Epithelial cell of esophagus (primary cell): ENCODE data around the gene NANOG.
"Not testable (repeated sequence)": the region's sequence is repeated elsewhere in the genome, so short reads cannot be mapped to it uniquely, and the experiment has no call there.

Experiments
- DNase-seq: peaks from one replicate; pipeline ENCODE4 v3.0.0; 2010; ENCODE audit warnings: low read depth
- H3K4me3 ChIP-seq: 2 replicates; pipeline ENCODE4 v1.5.1; 2011; ENCODE audit warnings: mild to moderate bottlenecking, low read length, control low read depth
- TF ChIP-seq, protein P1 (sequence below): IDR thresholded peaks from 2 replicates; pipeline ENCODE4 v1.5.1; 2011; ENCODE audit warnings: low read depth, mild to moderate bottlenecking, low read length, control low read depth, inconsistent platforms; ENCODE audit not compliant: insufficient read depth; ENCODE audit errors: missing control alignments

Gene NANOG

DNA sequence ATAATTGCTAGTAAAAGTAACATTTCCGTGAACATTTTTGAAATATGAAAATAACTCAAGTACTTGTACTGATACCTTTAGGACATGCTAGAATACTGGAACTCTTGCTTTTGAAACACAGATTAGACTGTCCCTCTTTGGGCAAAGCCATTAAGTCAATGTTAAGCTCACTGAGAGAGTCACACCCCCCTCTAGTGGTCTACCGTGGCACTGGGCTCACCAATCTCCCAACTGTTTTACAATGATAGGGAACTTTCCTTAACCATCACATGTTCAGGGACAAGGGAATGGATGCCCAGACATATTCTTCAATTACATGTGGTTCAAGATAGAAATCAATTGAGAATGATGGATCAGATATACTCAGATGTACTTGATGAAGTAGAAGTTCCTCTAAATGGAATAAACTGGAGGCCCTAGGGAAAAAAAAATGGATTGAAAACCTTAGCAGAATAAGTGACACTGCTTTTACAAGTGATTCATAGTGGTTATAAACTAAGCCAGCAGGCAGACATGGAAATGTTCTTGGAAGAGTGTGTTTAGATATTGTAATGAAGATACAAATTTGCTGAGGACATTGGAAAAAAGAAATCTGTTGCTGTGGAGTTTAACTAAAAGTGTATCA, 17.8 kb downstream of the NANOG start:
- TF ChIP-seq, protein P1, sequence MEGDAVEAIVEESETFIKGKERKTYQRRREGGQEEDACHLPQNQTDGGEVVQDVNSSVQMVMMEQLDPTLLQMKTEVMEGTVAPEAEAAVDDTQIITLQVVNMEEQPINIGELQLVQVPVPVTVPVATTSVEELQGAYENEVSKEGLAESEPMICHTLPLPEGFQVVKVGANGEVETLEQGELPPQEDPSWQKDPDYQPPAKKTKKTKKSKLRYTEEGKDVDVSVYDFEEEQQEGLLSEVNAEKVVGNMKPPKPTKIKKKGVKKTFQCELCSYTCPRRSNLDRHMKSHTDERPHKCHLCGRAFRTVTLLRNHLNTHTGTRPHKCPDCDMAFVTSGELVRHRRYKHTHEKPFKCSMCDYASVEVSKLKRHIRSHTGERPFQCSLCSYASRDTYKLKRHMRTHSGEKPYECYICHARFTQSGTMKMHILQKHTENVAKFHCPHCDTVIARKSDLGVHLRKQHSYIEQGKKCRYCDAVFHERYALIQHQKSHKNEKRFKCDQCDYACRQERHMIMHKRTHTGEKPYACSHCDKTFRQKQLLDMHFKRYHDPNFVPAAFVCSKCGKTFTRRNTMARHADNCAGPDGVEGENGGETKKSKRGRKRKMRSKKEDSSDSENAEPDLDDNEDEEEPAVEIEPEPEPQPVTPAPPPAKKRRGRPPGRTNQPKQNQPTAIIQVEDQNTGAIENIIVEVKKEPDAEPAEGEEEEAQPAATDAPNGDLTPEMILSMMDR, result peak; percentile 91
- peak; percentile 54 for DNase-seq
- no peak overlapping the region for H3K4me3 ChIP-seq

DNA sequence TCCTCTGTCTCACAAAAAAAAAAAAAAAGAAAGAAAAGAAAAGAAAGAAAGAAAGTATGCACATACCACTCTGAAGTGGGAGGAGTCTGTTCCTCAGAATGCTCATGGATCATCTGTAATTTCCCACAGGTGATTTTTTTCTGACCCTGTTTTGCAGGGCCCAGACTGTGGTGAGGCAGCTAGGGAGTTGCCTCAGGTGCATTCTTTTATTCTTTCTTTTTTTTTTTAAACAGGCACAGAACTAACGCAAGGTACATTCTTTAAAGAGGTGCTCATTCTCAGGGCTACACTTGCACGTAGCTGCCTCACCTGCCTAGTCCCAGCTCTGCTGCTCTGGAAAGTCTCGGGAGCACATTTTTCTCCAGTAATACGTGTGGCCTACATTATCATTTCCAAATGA, 36.6 kb downstream of the NANOG start:
- H3K4me3 ChIP-seq, result not testable (repeated sequence)
- DNase-seq, result peak; percentile 86

DNA sequence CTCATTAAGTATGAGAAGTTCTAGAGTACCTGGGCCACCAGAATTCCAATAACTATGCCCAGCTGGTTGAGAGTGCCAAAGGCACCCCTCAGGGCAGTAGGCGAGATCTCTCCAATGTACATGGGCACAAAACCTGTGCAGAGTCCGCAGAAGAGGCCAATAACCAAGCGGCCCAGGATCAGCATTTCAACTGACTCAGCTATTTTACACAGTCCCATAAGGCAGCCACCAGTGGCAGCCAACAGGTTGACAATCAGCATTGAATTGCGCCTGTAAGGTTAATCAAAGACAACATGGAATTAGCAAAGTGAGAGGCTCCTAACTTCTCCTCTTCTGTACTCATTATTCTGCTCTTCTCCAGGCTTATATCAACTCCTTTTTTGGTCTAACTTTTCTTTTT, 40.5 kb downstream of the NANOG start:
- not testable (repeated sequence) for DNase-seq, H3K4me3 ChIP-seq

DNA sequence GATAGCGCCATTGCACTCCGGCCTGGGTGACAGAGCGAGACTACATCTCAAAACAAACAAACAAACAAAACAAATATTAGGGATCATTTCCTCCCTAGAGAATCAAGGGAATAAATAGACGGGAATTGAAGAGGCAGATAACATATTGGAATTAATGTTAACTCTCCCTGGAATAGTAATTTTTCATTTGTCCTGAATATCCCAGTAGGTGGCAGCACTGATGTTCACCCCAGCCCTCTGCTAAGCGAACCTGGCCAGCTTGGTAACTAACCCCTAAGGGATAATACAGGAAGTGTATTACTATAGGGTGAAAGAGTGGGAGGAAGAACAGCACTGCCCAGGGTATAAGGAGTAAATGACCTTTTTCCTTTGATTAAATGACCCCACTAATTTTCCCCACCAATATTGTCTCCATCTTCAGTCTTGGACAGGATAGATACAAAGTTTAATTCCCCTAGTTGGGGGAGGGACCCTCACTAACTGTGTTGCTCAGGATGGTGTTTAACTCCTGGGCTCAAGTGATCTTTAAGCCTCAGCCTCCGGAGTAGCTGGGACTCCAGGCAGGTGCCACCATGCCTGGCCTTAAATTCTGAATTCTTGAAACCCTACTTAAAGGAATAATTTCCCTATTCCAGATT, 43.0 kb downstream of the NANOG start:
- TF ChIP-seq, protein P1, result peak; percentile 56
- no peak overlapping the region for H3K4me3 ChIP-seq
- DNase-seq, result peak; percentile 47

DNA sequence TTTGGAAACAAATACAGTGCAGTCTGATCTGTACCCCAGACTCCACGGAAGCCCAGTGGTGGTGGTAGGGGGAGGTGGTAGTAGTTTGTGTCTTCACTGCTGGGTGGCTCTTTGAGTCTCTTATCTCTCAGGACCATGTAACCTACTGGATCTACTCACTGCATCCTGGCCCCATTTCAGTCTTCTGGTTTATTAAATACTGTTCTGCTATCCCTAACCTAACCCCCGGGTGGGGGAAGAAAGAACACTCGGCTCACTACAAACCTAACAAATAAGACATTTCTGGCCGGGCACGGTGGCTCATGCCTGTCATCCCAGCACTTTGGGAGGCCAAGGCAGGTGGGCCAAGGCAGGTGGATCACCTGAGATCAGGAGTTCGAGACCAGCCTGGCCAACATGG, 44.0 kb downstream of the NANOG start:
- not testable (repeated sequence) for DNase-seq, H3K4me3 ChIP-seq

DNA sequence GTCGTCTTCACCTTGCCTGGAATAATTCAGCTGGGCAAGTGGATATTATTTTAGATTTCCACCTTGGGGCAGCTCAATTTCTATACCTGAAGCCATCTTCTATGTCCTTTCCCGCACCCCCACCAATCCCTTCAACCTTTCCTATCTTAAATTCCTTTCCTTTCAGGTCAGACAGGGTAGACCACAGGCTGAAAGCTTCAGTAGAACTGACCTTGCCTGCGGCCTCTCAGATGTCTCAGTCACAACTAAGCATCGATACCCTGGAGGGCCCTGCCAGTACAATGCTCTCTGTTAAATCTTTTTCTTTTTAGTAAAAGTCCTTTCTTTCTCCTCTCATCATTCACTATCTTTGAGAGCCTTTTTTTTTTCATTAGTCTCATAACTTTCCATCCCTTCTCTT, 44.6 kb downstream of the NANOG start:
- H3K4me3 ChIP-seq, result no peak overlapping the region
- TF ChIP-seq, protein P1, result no peak

DNA sequence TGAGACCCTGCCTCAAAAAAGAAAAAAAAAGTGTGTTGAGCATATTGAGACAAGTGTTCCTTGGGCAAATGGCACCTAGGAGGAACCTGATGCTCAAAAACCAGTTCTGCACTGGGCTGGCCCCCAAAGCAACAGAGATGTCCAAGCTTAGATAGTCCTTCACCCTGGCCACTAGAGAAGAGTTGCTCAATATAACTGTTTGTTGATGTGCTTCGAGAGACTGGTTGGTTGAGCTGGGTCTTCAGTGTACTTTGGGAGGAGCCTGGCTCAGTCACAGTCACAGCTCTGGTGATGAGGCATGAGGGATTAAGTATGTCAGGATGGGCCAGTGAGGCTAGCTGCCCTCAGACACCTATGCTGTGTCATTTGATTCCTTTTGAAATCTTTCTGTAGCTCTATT, 45.5 kb downstream of the NANOG start:
- peak; percentile 43 for DNase-seq
- TF ChIP-seq, protein P1, result no peak
- no peak overlapping the region for H3K4me3 ChIP-seq

More for the DNA sequence above, 44.6 kb downstream of the NANOG start:
- no peak for DNase-seq

DNA sequence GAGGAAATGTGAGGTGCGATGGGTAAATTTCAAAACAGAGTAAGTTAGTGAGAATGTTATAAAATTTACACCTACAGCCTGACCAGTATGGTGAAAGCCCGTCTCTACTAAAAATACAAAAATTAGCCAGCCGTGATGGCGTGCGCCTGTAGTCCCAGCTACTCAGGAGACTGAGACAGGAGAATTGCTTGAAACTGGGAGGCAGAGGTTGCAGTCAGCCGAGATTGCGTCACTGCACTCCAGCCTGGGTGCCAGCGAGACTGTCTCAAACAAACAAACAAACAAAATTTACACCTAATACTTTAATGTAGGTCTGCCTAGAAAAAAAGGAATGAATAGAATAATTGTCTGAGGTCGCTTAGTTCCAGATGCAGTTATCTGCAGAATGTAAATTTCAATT, 45.9 kb downstream of the NANOG start:
- TF ChIP-seq, protein P1, result no peak
- no peak for DNase-seq

More for the DNA sequence above, 45.9 kb downstream of the NANOG start:
- H3K4me3 ChIP-seq, result no peak overlapping the region
